Measurements from ENCODE around the gene MAPK8IP1.
A peak's percentile ranks its signal among the peaks of the same experiment; 100 is the strongest.

Gene MAPK8IP1

GRCh38 chr11:45927684-45928413 is 42.4 kb downstream of the MAPK8IP1 start:
- DNase-seq: no peak

DNA sequence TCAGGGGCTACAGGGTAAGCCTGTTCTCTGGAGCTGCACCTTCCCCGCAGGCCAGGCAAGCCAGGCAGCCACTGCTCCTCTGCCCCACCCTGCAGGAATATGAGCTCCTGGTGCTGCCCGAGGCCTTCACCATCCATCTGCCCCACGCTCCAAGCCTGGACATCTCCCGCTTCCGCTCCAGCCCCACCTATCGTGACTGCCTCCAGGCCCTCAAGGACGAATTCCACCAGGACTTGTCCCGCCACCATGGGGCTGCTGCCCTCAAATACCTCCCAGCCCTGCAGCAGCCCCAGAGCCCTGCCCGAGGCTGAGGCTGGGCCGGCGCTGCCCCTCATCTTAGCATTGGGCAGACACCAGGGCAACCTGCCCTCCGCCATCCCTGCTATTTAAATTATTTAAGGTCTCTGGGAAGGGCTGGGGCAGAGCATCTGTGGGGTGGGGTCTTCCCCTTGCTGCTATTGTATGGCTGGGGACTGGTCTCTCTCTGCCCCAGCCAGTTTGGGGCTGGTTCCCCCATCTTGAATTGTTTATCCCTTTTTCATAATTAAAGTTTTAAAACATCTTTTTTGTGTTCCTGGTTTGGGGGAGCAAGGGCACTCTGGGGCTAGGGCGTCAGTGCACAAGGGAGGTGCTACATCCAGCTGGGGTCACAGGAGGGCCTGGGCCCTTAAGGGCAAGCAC is 43.2 kb downstream of the MAPK8IP1 start:
- no peak for DNase-seq

DNA sequence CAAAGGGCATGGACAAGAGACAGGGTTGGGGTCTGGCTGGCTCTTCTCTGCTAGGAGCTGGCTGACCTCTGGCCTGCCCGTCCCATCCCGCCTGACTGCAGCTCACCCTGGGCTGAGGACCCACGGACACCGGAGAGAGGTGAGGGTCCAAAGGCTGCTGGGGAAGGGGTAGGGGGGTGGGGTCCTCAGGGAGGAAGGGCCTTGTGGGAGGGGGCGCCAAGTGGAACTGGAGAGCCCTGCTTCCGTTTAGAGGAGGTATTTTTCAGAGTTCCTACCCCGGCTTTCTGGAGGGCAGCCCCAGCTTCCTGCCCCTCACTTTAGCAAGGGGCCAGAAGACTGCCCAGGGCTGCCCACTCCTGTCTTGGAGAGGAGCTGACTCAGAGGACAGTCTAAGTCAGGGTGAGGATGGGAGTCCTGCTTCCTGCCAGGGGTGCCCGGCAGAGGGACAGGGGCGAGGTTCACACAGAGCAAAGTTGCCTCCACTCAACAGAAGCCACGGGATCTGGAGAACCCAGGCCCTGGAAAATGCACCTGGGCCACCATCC is 44.1 kb downstream of the MAPK8IP1 start:
- no peak for DNase-seq

GRCh38 chr11:45930031-45930794 is 44.8 kb downstream of the MAPK8IP1 start:
- DNase-seq: no peak

DNA sequence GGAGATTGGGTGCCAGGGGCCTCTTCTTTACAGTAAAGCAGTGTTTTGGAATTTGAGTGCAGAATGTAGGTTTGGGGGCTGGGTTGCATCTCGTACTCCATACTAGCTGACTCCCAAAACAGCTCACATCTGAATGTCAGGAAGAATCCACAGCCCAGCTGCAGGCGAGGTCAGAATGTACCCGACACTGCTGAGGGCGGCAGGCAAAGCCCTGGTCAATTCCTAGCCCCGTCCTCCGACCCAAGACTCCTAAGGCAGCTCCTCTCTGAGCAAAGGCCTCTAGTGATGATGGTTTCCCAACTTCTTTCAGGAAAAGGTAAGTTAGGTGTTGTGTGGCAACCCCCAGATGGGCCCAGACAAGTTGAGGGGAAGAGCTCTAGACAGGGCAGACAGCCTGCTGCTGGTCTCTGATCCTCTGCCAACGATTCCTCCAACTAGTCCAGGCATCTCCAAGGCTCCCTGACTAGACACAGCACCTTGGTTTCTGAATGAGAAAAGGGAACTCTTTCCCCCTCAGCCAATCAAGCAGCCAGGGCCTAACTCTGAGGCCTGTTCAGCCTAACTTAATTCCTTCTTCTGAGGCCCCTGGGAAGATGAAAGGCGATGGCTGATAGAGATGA is 45.6 kb downstream of the MAPK8IP1 start:
- DNase-seq: no peak

DNA sequence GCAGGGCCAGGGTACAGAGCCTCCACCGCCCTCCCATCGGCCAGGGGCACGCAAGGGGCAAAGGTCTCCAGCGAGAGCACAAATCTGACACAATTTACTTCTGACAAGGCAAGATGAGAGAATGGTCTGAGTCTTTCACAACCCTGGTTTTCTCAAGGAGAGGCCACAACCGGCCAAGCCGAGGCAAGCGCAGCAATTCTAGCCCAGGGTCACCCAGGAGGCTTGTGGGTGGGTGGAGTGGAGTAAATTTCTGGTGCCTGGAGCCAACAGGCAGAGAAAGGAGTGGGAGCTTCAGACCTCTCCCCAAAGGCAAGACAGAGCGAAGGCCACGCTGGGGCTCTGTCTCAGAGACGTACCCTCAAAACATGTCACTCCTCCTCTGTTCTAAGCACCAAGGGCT is 46.3 kb downstream of the MAPK8IP1 start:
- DNase-seq: no peak

GRCh38 chr11:45932217-45932616 is 46.8 kb downstream of the MAPK8IP1 start:
- DNase-seq: no peak

DNA sequence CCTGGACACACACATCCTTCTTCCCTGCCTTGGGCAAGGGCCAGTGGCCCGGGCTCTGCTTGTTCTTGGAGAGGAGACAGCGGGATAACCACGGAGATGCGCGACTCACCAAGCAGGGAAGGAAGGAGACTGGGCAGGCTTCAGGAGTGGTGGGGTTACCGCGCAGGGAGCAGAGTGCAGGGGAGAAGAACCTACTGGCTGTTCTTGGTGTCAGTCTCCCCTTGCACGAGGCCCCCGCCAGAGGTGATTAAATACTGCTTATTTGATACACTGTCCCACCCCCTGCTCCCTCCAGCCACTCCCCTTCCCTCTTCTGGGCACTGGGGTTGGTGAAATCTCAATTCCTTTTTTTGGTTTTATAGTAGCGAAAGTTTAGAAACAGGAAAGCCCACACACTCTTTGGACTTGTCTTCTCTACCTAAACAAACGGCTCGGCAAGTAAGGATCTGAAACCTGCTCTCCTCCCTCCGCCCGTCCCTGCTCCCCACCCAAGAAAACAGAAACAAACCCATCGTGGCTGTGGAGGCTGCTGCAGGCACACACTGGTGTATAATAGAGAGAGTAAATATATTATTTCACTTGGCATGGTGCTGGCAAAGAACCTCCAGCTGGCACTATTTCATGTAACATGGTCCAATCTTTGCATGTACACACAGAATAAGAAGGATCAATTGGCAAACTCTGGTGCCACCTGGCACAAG is 47.8 kb downstream of the MAPK8IP1 start:
- DNase-seq: no peak

DNA sequence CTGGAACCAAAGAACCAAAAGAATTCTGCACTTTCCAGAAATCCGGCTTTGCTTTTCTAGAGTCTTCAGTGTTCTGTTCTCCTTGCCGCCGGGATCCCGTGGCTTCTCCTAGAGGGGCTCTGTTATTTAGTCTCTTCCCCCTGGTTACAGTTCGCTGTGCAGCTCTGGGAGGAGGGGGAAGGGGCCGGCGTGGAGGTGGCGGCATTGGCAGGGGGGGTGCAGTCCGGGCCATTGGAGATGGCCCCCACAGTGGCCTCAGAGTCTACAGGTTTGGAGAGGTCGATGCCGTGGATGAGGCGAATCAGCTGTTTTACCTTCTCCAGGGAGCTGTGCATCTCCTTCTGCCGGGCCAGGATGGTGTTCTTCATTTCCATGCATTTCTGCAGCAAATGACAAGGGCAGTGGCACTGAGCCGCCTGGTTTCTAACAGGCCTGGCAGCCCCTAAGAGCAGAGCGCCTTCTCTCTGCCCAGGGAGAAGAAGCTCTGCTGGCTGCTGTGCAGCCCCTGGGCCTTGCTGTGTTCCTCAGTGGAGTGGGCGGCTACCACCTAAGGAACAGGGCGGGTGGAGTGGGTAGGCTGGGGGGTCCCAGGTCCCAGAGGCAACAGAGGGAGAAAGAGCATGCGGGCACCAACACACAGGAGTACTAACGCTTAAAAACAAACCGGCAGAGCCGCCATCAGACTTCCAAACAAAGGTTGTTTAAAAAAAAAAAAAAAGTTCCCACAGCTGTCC is 48.6 kb downstream of the MAPK8IP1 start:
- DNase-seq: no peak

- DNase-seq: no peak
These were observed 49.3 kb downstream of the MAPK8IP1 start for GRCh38 chr11:45934580-45935318.

GRCh38 chr11:45935349-45936064 is 50.1 kb downstream of the MAPK8IP1 start:
- DNase-seq: no peak

DNA sequence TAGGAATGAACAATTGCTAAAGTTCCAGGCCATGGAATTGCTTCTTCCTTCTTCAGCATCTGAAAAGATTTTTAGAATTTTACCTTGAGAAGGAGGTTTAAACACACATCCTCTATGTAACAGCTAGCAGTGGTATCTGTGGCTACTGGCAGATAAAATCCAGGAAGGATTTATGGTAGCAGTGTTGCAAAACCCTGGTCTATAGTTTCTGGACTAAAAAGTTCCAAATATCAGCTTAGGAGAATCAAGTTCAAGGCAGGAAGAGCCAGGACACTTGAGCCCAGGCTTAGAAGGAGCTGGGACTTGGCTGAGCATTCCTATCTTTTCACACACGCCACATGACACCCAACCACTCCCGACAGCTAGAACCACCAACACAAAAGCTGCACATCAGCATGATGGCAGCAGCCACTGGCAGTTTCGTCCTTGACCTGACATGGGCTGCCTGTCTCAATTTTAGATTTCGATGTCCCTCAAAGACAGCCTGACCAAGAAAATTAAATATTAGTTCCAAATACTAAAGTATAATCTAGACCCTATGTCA is 51.1 kb downstream of the MAPK8IP1 start:
- no peak for DNase-seq

DNA sequence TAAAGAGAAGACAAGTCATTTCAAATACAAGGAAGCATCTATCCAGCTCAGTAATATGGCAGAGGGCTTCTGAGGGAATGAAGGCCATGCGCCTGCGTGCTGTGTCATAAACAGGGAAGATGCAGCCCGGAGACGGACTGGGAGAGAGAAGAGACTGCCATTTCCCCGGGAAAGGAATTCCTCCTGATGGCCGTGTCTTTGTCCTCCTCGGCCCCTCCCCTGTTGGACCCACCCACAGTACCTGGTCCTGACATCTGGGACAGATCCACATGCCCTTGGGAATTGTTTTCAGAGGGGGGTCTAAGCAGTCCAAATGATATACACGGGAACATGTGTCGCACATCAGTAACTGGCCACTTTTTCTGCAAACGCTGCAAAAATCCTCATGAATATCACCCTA is 52.5 kb downstream of the MAPK8IP1 start:
- DNase-seq: no peak

DNA sequence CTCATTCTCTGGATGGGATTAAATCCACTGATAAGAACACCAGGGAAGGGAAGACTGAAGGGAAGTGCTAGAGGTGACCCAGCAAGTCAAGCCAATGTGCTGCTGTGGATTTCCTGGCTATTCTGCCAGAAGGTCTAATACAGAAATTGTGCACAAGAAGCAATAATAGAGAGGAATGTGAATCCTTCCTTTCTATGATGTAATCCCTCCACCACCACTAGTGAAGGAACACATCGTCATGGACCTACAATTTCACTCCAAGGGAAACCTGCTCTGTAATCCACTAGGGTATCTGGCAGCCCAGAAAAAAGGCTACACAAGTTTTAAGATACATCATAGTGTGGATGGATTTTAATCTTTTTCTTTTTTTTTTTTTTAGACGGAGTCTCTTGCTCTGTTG is 54.4 kb downstream of the MAPK8IP1 start:
- DNase-seq: no peak

GRCh38 chr11:45941285-45941684 is 55.8 kb downstream of the MAPK8IP1 start:
- no peak for DNase-seq

- no peak for DNase-seq
These were observed 56.9 kb downstream of the MAPK8IP1 start for GRCh38 chr11:45942381-45942780.

DNA sequence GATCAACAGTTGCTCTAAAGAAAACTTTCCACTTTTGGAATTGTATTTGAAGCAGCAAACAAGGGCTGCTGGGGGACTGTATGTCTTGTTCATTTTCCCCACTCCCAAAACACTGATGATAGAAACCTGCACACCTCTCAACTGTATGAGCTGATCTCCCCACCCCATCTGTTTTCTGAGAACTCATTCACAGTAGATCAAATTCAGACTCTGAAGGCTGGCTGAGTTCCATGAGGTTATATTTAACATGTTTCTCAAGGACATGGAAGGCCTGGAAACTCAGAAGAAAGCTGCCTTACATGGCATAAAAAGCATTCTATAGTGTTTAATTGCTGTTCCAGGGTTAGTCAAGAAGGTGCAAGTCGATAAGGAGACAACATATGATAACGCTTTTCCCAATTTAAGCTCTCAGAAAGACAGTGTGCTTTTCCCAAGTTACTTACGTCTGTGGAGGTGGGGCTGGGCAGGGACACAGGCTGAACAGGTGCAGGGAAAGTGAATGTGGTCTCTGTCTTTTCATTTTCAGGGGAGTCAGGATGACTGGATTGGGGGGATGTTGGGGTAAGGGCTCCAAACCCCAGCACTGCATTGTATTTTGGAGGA is 60.0 kb downstream of the MAPK8IP1 start:
- no peak for DNase-seq

DNA sequence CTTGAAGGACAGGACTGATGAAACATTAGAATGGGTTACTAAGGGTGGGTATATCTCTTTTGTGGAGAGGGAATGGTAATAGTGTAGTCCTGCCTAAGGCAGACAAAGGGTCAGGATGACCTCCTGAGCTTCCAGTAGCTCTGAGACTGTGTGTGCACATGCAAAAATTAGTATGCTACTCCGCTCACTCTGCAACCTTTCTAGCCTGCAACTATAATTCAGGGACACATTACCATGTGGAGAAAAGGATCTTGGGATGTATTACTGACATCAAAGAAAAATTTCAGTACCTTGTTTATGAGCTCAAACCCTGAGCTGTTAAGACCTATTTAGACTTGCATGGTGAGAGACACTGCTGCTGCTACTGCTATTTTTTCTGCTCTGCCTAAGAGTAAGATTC is 62.4 kb downstream of the MAPK8IP1 start:
- DNase-seq: no peak

- peak; percentile 8 to 35 for DNase-seq
These were observed 62.9 kb downstream of the MAPK8IP1 start for GRCh38 chr11:45948356-45948755.

All from hippocampal formation (tissue), 2 donors.